H1 (cell line): ENCODE data around the gene ZNF227. TPM values are rescaled to one million over a fixed set of nuclear protein-coding genes. Genes with fewer than 3 reads are reported as not detected.
A peak's percentile ranks its signal among the peaks of the same experiment; 100 is the strongest.

Source experiments
- CTCF ChIA-PET: fragments of 300-600 bp; sonication (Branson Sonifier 250); formaldehyde crosslinking; loops from one replicate; lab custom pipeline; 2021; ENCODE audit not compliant: partially characterized antibody; lab: Charles Lee
- POLR2A ChIA-PET: fragments of 300-600 bp; sonication (Branson Sonifier 250); formaldehyde crosslinking; loops from one replicate; lab custom pipeline; 2021; ENCODE audit warnings: inconsistent platforms; ENCODE audit not compliant: partially characterized antibody; lab: Charles Lee
- DNase-seq, 2 experiments: peaks; one replicate each; pipeline versions ENCODE4 v3.0.0 to v3.0.0-alpha.2; 2010 to 2022; ENCODE audit warnings: low spot score in 2 of 2, low read depth in 1 of 2, mixed read lengths in 1 of 2
- FAIRE-seq: peaks from 2 replicates; lab custom pipeline; 2011; peaks lifted over from hg19 to GRCh38; lab: Jason Lieb, UNC
- H2AFZ ChIP-seq: 2 replicates; pipeline ENCODE4 v1.8.1; 2012; ENCODE audit warnings: low read length, inconsistent platforms
- H2AK5ac ChIP-seq: 2 replicates; pipeline ENCODE4 v1.6.1; 2013; ENCODE audit warnings: low read depth, low read length
- H2BK120ac ChIP-seq: replicated peaks from 2 replicates; pipeline ENCODE3; 2013; ENCODE audit warnings: low read depth, low read length, inconsistent platforms
- H2BK12ac ChIP-seq: 2 replicates; pipeline ENCODE4 v1.6.1; 2013; ENCODE audit warnings: low read depth, low read length
- H2BK15ac ChIP-seq: 2 replicates; pipeline ENCODE4 v1.6.1; 2013; ENCODE audit warnings: low read length
- H2BK20ac ChIP-seq: 2 replicates; pipeline ENCODE4 v1.6.1; 2013; ENCODE audit warnings: low read length
- H2BK5ac ChIP-seq: 2 replicates; pipeline ENCODE4 v1.6.1; 2013; ENCODE audit warnings: low read depth, low read length
- H3K14ac ChIP-seq: 2 replicates; pipeline ENCODE4 v1.6.1; 2013; ENCODE audit warnings: inconsistent platforms; ENCODE audit not compliant: insufficient read length
- H3K18ac ChIP-seq: 2 replicates; pipeline ENCODE4 v1.6.1; 2013; ENCODE audit warnings: low read length; ENCODE audit errors: extremely low read depth
- H3K23ac ChIP-seq: 2 replicates; pipeline ENCODE4 v1.6.1; 2013; ENCODE audit warnings: inconsistent platforms; ENCODE audit not compliant: insufficient read length
- H3K23me2 ChIP-seq: 2 replicates; pipeline ENCODE4 v1.6.1; 2013; ENCODE audit warnings: low read depth, low read length
- H3K27ac ChIP-seq: 2 replicates; pipeline ENCODE4 v1.6.1; 2011; ENCODE audit warnings: low read depth, low read length, inconsistent platforms
- H3K27me3 ChIP-seq, 4 experiments: replicated peaks in 1 of 4; 1 replicate in 1 of 4; 2 replicates in 3 of 4; pipeline versions ENCODE4 v1.6.1 to v1.8.1; 2011 to 2013; ENCODE audit warnings: low read length in 3 of 4, mild to moderate bottlenecking in 3 of 4, inconsistent platforms in 2 of 4, mixed read lengths in 2 of 4, moderate library complexity in 1 of 4; ENCODE audit not compliant: control insufficient read depth in 3 of 4, insufficient read depth in 3 of 4; ENCODE audit errors: extremely low read depth in 1 of 4
- H3K36me3 ChIP-seq, 4 experiments: 2 replicates each; pipeline versions ENCODE4 v1.6.1 to v1.8.1; 2011 to 2013; ENCODE audit warnings: mild to moderate bottlenecking in 4 of 4, low read length in 3 of 4, moderate library complexity in 2 of 4, control low read depth in 1 of 4, inconsistent platforms in 1 of 4; ENCODE audit not compliant: insufficient read depth in 4 of 4, control insufficient read depth in 2 of 4
- H3K4ac ChIP-seq: replicated peaks from 2 replicates; pipeline ENCODE3; 2013; ENCODE audit warnings: low read length, low read depth, mixed read lengths, inconsistent platforms; ENCODE audit not compliant: insufficient read length
- H3K4me1 ChIP-seq, 4 experiments: replicated peaks in 1 of 4; 1 replicate in 1 of 4; 2 replicates in 3 of 4; pipeline versions ENCODE4 v1.6.1 to v1.8.1; 2011 to 2013; ENCODE audit warnings: low read length in 3 of 4, inconsistent platforms in 2 of 4, mixed read lengths in 1 of 4; ENCODE audit not compliant: insufficient read depth in 4 of 4, control insufficient read depth in 3 of 4
- H3K4me2 ChIP-seq, 2 experiments: 2 replicates each; pipeline versions ENCODE4 v1.6.1 to v1.8.1; 2011 to 2013; ENCODE audit warnings: low read depth in 2 of 2, low read length in 2 of 2, control low read depth in 1 of 2, inconsistent platforms in 1 of 2, mild to moderate bottlenecking in 1 of 2; ENCODE audit not compliant: insufficient read depth in 1 of 2
- H3K4me3 ChIP-seq, 4 experiments: fragments of 200-600, 300-600 bp in 1 of 4; sonication (generic), shearing (Covaris generic), sonication (Bioruptor Twin) in 1 of 4; 2 replicates each; pipeline versions ENCODE4 v1.5.1 to v1.8.1; 2011 to 2016; ENCODE audit warnings: low read length in 4 of 4, low read depth in 3 of 4, control low read depth in 2 of 4, inconsistent platforms in 2 of 4, mild to moderate bottlenecking in 2 of 4, mixed read lengths in 1 of 4, moderate library complexity in 1 of 4; ENCODE audit not compliant: insufficient read depth in 2 of 4; ENCODE audit errors: extremely low read depth in 1 of 4
- H3K56ac ChIP-seq: replicated peaks from 2 replicates; pipeline ENCODE3; 2013; ENCODE audit warnings: low read depth, mild to moderate bottlenecking, mixed read lengths, low read length, inconsistent platforms; ENCODE audit not compliant: insufficient read length
- H3K79me1 ChIP-seq: 2 replicates; pipeline ENCODE4 v1.6.1; 2013; ENCODE audit warnings: low read depth, low read length, control low read depth
- H3K79me2 ChIP-seq, 2 experiments: 2 replicates each; pipeline versions ENCODE4 v1.6.1 to v1.8.1; 2012 to 2013; ENCODE audit warnings: low read length in 2 of 2, mild to moderate bottlenecking in 2 of 2, inconsistent platforms in 1 of 2; ENCODE audit not compliant: insufficient read depth in 2 of 2, control insufficient read depth in 1 of 2
- H3K9ac ChIP-seq, 4 experiments: replicated peaks in 1 of 4; 1 replicate in 1 of 4; 2 replicates in 3 of 4; pipeline versions ENCODE4 v1.6.1 to v1.8.1; 2011 to 2013; ENCODE audit warnings: low read depth in 3 of 4, low read length in 3 of 4, control low read depth in 2 of 4, mild to moderate bottlenecking in 2 of 4, moderate library complexity in 2 of 4, inconsistent platforms in 1 of 4; ENCODE audit errors: extremely low read depth in 1 of 4
- H3K9me3 ChIP-seq, 2 experiments: 2 replicates each; pipeline versions ENCODE4 v1.6.1 to v1.8.1; 2012 to 2013; ENCODE audit warnings: mild to moderate bottlenecking in 2 of 2, moderate library complexity in 2 of 2, control low read depth in 1 of 2, inconsistent platforms in 1 of 2, low read depth in 1 of 2, low read length in 1 of 2, mixed read lengths in 1 of 2; ENCODE audit not compliant: insufficient read depth in 2 of 2
- H4K20me1 ChIP-seq, 2 experiments: replicated peaks in 1 of 2; 2 replicates each; pipeline versions ENCODE3 to v1.8.1; 2011 to 2013; ENCODE audit warnings: inconsistent platforms in 2 of 2, low read length in 2 of 2, mild to moderate bottlenecking in 1 of 2; ENCODE audit not compliant: insufficient read depth in 2 of 2, control insufficient read depth in 1 of 2
- H4K5ac ChIP-seq: 2 replicates; pipeline ENCODE4 v1.6.1; 2013; ENCODE audit warnings: low read length, low read depth, mixed read lengths, inconsistent platforms; ENCODE audit not compliant: insufficient read length
- H4K8ac ChIP-seq: 2 replicates; pipeline ENCODE4 v1.8.0; 2013; ENCODE audit warnings: mild to moderate bottlenecking, moderate library complexity, low read length, inconsistent platforms; ENCODE audit not compliant: insufficient read depth; ENCODE audit errors: extremely low read depth
- H4K91ac ChIP-seq: replicated peaks from 2 replicates; pipeline ENCODE3; 2013; ENCODE audit warnings: low read length, mixed read lengths, inconsistent platforms; ENCODE audit not compliant: insufficient read length
- ASH2L ChIP-seq: fragments of 200-600, 300-600 bp; sonication (generic); IDR thresholded peaks from one replicate; pipeline ENCODE4 v1.7.1; 2017; ENCODE audit warnings: low read length
- ATF3 ChIP-seq: IDR thresholded peaks from 2 replicates; pipeline ENCODE4 v1.6.1; 2011; ENCODE audit warnings: low read depth, mild to moderate bottlenecking, low read length; ENCODE audit not compliant: insufficient read depth
- CEBPB ChIP-seq: IDR thresholded peaks from 2 replicates; pipeline ENCODE4 v1.6.1; 2012; ENCODE audit warnings: low read depth, low read length
- EGR1 ChIP-seq: IDR thresholded peaks from 2 replicates; pipeline ENCODE4 v1.6.1; 2011; ENCODE audit warnings: low read depth, low read length, borderline replicate concordance
- GABPA ChIP-seq: IDR thresholded peaks from 2 replicates; pipeline ENCODE4 v1.6.1; 2011; ENCODE audit warnings: mild to moderate bottlenecking, low read length, moderate library complexity, borderline replicate concordance; ENCODE audit not compliant: insufficient read depth
- GTF2F1 ChIP-seq: IDR thresholded peaks from 2 replicates; pipeline ENCODE4 v1.6.1; 2012; ENCODE audit warnings: low read depth, low read length, improper control_type of control experiment, borderline replicate concordance
- MAFK ChIP-seq: IDR thresholded peaks from 2 replicates; pipeline ENCODE4 v1.6.1; 2012; ENCODE audit warnings: low read depth, mild to moderate bottlenecking, improper control_type of control experiment, low read length
- PHF8 ChIP-seq: fragments of 200-600 bp; sonication (generic); conservative IDR thresholded peaks from 2 replicates; pipeline ENCODE4 v1.7.1; 2012; ENCODE audit warnings: low read depth, mild to moderate bottlenecking, inconsistent platforms, low read length, moderate library complexity
- SIRT6 ChIP-seq: IDR thresholded peaks from one replicate; pipeline ENCODE4 v1.7.1; 2012; ENCODE audit warnings: low read length, inconsistent platforms
- SIX5 ChIP-seq: IDR thresholded peaks from 2 replicates; pipeline ENCODE4 v1.6.1; 2011; ENCODE audit warnings: mild to moderate bottlenecking, low read depth, low read length
- SRF ChIP-seq: IDR thresholded peaks from 2 replicates; pipeline ENCODE4 v1.6.1; 2011; ENCODE audit warnings: mild to moderate bottlenecking, low read depth, low read length, moderate library complexity
- TAF1 ChIP-seq: IDR thresholded peaks from 2 replicates; pipeline ENCODE4 v1.6.1; 2011; ENCODE audit warnings: mild to moderate bottlenecking, low read depth, low read length
- WGBS, 2 experiments: shearing (Covaris generic) in 1 of 2; methylation state at CpG; one replicate each; pipeline versions ENCODE4 v1.1.6 to v1.1.7; 2013 to 2015; ENCODE audit warnings: low lambda C conversion rate in 2 of 2, mixed read lengths in 2 of 2, inconsistent platforms in 1 of 2, low coverage in 1 of 2, missing lambda C conversion rate in 1 of 2; ENCODE audit not compliant: insufficient replicate concordance in 2 of 2, insufficient coverage in 1 of 2, insufficient read length in 1 of 2; ENCODE audit errors: extremely low coverage in 1 of 2, missing lambda C conversion rate in 1 of 2; 5-methylcytosine and 5-hydroxymethylcytosine counted together
- polyA plus RNA-seq, 7 experiments: library from polyadenylated mRNA; depleted of rRNA in 3 of 7; stranded (reverse) in 5 of 7; unstranded in 2 of 7; fragments of >200 nt in 5 of 7; fragments of 200-250 nt in 2 of 7; gene quantifications; 1 replicate in 5 of 7; 2 replicates in 1 of 7; 4 replicates in 1 of 7; pipeline versions ENCODE4 v1.2.1 to v1.2.3, GENCODE V29; 2011 to 2013; ENCODE audit warnings: missing spikeins in 2 of 7, mixed read lengths in 2 of 7
- total RNA-seq: library from RNA; stranded (reverse); fragmentation: NEBNext Ultra II Directional; extraction: Animal tissue kit (Norgen Biotek cat#: 25700); gene quantifications from 2 replicates; pipeline ENCODE4 v1.2.1, GENCODE V29; 2021

ZNF227 gene
- total and polyA plus RNA-seq, 2 of the 8 experiments (the other 6 are each of a cell fraction or from before 2014, with no cell fraction given), result 4.9 to 23.9 TPM

- Histone ChIP-seq H3K18ac (0 out of 2 replicates have a peak overlapping the region, but pooled peaks have one; percentile 63), H2AK5ac (no peak overlapping the region), H3K4me2 (peak overlapping the region; percentile 69 to 75), H3K4me3 (peak overlapping the region; percentile 63 to 97 (median 86)), H3K4ac (no peak overlapping the region), H4K20me1 (no peaks in the 10 kb centered on the region), H3K4me1 (no peaks in the 10 kb centered on the region), H2BK5ac (no peak overlapping the region), H3K23me2 (no peaks in the 10 kb centered on the region), H3K14ac (no peak overlapping the region), H2AFZ (peak overlapping the region; percentile 100), H4K5ac (peak overlapping the region; percentile 59), H2BK12ac (peak overlapping the region; percentile 62; the same call in 1 of the 2 replicates), H3K9me3 (peaks cover 15 to 17% of the 10 kb centered on the region in 2 experiments; a peak in 3 of 4 replicates), H3K79me2 (no peaks in the 10 kb centered on the region), H3K27me3 (0 out of 7 replicates have a peak, but pooled peaks cover 0 to 2% (median 0%) of the 10 kb centered on the region in 4 experiments), H3K56ac (no peak overlapping the region), H3K79me1 (no peaks in the 10 kb centered on the region), H2BK15ac (no peak overlapping the region), H4K91ac (peak overlapping the region; percentile 79), H3K36me3 (no peaks in the 10 kb centered on the region), H2BK20ac (no peak overlapping the region), H3K9ac (peak overlapping the region in 3 of 4 experiments; percentile 74 to 82 (median 75); a peak in 6 of 7 replicates), H4K8ac (peak overlapping the region; percentile 94), H2BK120ac (no peak overlapping the region), H3K23ac (no peak overlapping the region), H3K27ac (peak overlapping the region; percentile 13; the same call in 1 of the 2 replicates)
- POLR2A ChIA-PET, result interaction anchor here (0.7 to 2.0 kb wide), 4 partner anchors 40 to 293 kb away, joined by 3 to 12 read pairs (median 4); partner anchors contain the start of genes ZNF180, ZNF223 and ZNF226
- 5% methylated on average over 26 of the region's 26 CpGs; no CpG with 5 or more reads in 1 of the 2 experiments for WGBS, 2 experiments
- FAIRE-seq (peak; percentile 95), DNase-seq (peak; percentile 80 to 81)
- CTCF ChIA-PET, result no interaction called here
- TF ChIP-seq SIRT6 (peak; percentile 33), GABPA (peak; percentile 91), ATF3 (no peak), SIX5 (peak; percentile 83), CEBPB (no peak), PHF8 (peak; percentile 58; the same call in 1 of the 2 replicates), ASH2L (peak; percentile 31), GTF2F1 (peak; percentile 70), TAF1 (peak; percentile 68), EGR1 (peak; percentile 99), SRF (no peak), MAFK (no peak)
Measured at GRCh38 chr19:44207126-44207803, 5.1 kb upstream of the ZNF227 start.
